Immature natural killer cell (primary cell): ENCODE measurements around the gene CACNA2D2. TPM values are rescaled to one million over a fixed set of nuclear protein-coding genes. Genes with fewer than 3 reads are reported as not detected.

Experiments used
- DNase-seq, 3 donors: peaks; one replicate each; pipeline ENCODE4 v3.0.0; 2022; ENCODE audit warnings: mixed read lengths in 1 of 3
- H3K27ac Mint-ChIP-seq, 6 donors: one replicate each; pipeline ENCODE4 v1.8.0; 2020; ENCODE audit warnings: mixed read lengths in 6 of 6, mild to moderate bottlenecking in 5 of 6, inconsistent platforms in 4 of 6, moderate library complexity in 3 of 6
- H3K27me3 Mint-ChIP-seq, 3 donors: one replicate each; pipeline ENCODE4 v1.8.0; 2020 to 2021; ENCODE audit warnings: low read depth in 3 of 3, mild to moderate bottlenecking in 3 of 3, mixed read lengths in 3 of 3, moderate library complexity in 3 of 3, inconsistent platforms in 1 of 3
- H3K36me3 Mint-ChIP-seq, 3 donors: one replicate each; pipeline ENCODE4 v1.8.0; 2020; ENCODE audit warnings: mixed read lengths in 3 of 3, inconsistent platforms in 2 of 3, mild to moderate bottlenecking in 2 of 3
- H3K4me1 Mint-ChIP-seq, 2 donors: one replicate each; pipeline ENCODE4 v1.8.0; 2020; ENCODE audit warnings: inconsistent platforms in 2 of 2, mild to moderate bottlenecking in 2 of 2, mixed read lengths in 2 of 2, moderate library complexity in 1 of 2
- H3K4me3 Mint-ChIP-seq, 5 donors: one replicate each; pipeline ENCODE4 v1.8.0; 2020; ENCODE audit warnings: mild to moderate bottlenecking in 5 of 5, mixed read lengths in 5 of 5, inconsistent platforms in 3 of 5, moderate library complexity in 3 of 5
- H3K9me3 Mint-ChIP-seq, 6 donors: one replicate each; pipeline ENCODE4 v1.8.0; 2020; ENCODE audit warnings: mild to moderate bottlenecking in 6 of 6, mixed read lengths in 6 of 6, inconsistent platforms in 4 of 6, moderate library complexity in 3 of 6
- polyA plus RNA-seq, 3 donors: library from polyadenylated mRNA; unstranded; fragments of 300-500 nt; fragmentation: Illumina TruSeq; gene quantifications; one replicate each; pipeline ENCODE4 v1.2.3, GENCODE V29; 2021

The CACNA2D2 gene
- polyA plus RNA-seq, 3 donors from 2014 or later = 1.5 to 6.0 (median 2.3) TPM

DNA sequence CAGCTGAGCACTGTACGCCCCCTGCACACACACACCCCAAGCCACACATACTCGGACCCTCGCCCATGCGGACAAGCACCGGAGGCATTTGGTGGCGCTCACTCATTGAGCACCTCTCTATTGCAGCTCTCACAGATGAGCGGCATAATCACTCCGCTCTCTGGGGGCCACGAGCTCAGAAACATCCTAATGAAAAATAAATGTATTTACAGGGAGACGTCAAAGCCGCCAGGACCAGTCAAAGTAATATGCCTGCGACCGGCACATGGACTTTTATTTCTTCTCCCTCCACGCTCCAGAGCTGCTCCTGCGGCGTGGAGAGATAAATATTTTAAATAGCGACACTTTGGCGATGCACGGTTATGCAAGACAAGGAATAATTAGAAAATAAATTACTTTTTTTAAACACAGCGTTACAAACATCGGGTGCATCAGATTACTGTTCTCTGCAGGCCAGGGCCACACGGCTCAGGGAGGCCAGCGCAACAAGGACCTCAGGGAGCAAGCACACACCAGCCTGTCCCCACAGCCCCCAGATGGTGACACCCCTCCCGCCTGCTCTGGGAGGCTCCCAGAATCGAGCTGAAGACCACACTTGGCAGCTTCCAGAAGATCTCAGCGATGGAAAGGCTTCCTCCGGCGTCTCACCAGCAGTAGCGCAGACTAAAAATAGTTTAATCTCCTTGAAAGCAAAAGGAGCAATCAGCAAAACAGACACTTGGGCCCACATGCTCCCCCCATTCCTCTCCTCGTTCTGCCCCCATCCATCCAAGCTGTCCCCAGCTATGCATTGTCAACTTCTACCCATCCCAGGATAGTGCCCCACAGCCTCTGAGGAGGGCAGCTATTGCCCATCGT lies 48.0 kb downstream of the CACNA2D2 start:
- Mint-ChIP-seq H3K36me3 (peaks cover 0 to 10% (median 0%) of the 10 kb centered on the region in 3 donors), H3K4me1 (peaks cover 20 to 26% of the 10 kb centered on the region in 2 donors), H3K27ac (peak overlapping the region in 3 of 6 donors; percentile 21 to 67 (median 67)), H3K27me3 (peaks cover 5 to 13% (median 9%) of the 10 kb centered on the region in 3 donors), H3K4me3 (no peak overlapping the region), H3K9me3 (peaks cover 0 to 2% (median 0%) of the 10 kb centered on the region in 6 donors)
- DNase-seq = no peak

DNA sequence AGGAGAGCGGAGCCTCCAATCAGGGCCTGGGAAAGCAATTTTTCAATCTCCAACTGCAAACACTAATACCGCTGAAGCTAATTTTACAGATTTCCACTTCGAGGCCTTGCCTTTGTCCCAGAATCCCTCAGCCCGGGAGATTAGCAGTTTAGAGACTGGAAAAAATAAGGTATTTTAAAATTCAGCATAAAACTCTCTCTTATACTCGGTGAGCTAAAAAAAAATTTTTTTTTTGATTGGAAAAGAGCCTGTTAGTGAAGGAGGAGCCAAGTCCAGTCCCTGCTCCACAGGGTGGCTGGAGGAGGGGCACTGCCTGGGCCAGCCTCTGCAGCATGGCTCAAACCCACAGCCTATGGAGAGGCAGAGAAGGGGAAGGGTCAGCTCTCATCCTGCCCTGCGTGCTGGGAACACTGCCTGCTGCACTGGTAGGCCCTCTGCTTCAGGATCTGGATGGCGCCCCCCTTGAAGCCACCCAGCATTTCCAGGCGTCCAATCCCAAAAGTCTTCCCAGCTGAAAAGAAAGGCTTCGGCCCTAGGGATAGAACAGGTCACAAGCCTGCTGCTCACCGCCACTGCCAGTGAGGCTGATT lies 48.9 kb downstream of the CACNA2D2 start:
- Mint-ChIP-seq H3K4me3 (no peak overlapping the region), H3K4me1 (peaks cover 28 to 34% of the 10 kb centered on the region in 2 donors), H3K9me3 (peaks cover 0 to 2% (median 0%) of the 10 kb centered on the region in 6 donors), H3K27me3 (peaks cover 11 to 19% (median 13%) of the 10 kb centered on the region in 3 donors), H3K36me3 (peaks cover 0 to 10% (median 0%) of the 10 kb centered on the region in 3 donors), H3K27ac (peak overlapping the region in 1 of 6 donors; percentile 67)
- DNase-seq = no peak

DNA sequence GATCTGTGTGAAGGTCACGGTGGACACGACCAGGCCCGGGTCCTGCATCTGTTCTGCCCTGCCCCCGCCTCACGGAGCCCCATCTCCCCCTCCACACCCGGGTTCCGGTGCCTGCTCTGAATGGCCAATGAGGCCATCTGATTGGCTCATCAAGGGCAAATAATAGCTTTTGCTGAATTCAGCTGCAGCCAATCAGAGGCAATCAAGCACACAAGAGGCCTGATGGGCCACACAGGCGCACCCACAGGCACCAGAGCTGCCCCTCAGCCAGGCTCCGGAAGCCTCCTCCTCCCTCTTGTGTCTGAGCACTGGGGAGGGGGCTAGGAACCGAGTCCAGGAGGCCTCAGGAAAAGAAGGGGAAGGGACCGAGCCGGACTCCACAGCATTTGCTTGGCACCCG lies 49.5 kb downstream of the CACNA2D2 start:
- Mint-ChIP-seq H3K27ac (peak overlapping the region in 1 of 6 donors; percentile 98), H3K27me3 (peaks cover 13 to 19% (median 15%) of the 10 kb centered on the region in 3 donors), H3K36me3 (peaks cover 0 to 7% (median 0%) of the 10 kb centered on the region in 3 donors), H3K4me1 (peaks cover 35 to 41% of the 10 kb centered on the region in 2 donors), H3K4me3 (no peak overlapping the region), H3K9me3 (peaks cover 0 to 2% (median 0%) of the 10 kb centered on the region in 6 donors)
- no peak for DNase-seq

DNA sequence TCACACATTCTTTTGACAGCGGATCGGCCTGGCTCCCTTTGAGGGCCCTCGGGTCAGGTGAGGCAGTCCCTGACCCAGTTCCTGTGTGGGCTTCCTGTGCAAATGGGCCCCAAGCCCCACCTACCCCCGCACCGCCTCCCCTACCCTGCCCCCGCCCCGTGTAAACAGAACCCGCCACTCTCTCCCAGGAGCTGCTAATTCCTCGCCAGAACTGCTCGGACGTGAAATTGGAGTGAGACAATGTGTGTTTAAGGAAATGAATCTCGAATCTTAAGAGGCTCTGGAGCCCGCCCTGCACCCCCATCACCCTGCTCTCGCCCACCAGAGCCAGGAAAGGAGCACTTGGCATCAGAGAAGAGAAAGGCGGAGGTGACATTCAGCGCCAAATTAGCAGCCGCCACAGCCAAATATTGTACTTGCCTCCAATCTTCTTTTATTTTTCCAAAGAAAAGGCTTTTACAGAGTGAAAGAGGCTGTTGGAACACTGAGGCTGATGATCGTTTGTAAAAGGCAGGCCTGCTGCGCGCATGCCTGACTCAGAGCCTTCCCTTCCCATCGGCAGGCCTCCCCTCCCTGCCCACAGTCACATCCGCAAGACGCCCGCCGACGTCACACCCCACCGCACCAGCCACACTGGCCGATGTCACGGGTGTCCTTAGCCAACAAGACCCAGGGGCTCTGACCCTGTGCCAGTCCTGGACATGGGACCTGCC lies 53.1 kb downstream of the CACNA2D2 start:
- peaks cover 0 to 7% (median 0%) of the 10 kb centered on the region in 3 donors for H3K36me3 Mint-ChIP-seq
- H3K4me1 Mint-ChIP-seq = peaks cover 69 to 75% of the 10 kb centered on the region in 2 donors
- peak; percentile 93 to 98 (median 95) for DNase-seq
- peak overlapping the region; percentile 85 to 93 (median 90) for H3K4me3 Mint-ChIP-seq
- peaks cover 0 to 2% (median 0%) of the 10 kb centered on the region in 6 donors for H3K9me3 Mint-ChIP-seq
- H3K27me3 Mint-ChIP-seq = peaks cover 15 to 16% (median 16%) of the 10 kb centered on the region in 3 donors
- peak overlapping the region; percentile 88 to 99 (median 98) for H3K27ac Mint-ChIP-seq

DNA sequence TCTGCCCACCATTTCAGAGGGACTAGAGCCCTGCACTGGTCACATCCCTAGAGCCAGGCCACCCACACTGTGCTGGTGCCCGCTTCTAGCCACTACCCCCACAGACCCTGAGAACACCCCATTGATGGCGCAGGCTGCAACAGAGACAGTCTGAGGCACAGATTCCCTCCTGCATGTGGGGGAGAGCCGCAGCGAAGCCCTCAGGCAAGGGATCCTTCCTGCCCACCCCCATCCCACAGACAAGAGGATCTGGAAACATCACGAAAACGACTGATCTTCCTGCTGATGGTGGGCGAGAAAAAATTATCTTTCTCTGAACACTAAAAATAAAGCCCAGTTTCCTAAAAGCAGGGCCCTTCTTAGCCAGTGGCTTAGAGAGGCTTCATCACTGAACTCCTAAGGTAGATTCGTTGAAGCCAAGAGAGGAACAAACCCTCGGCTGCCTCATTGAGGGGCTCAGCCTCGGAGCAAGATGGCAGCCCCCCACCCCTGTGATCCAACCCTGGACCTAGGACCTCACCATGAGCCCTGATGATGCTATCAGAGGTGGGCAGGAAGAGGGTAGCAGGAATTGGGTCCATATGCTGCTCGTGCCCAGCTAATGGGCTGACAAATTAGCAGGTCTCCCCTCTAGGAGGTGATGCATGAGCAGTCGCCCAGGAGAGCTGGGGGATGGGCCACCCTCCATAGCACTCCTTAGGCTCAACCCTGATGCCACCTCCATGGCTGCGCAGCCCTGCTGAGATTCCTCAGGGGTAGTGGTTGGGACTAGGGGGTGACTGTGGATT lies 54.5 kb downstream of the CACNA2D2 start:
- Mint-ChIP-seq H3K27me3 (peaks cover 15 to 16% (median 16%) of the 10 kb centered on the region in 3 donors), H3K4me3 (peak overlapping the region; percentile 85 to 93 (median 90))

DNA sequence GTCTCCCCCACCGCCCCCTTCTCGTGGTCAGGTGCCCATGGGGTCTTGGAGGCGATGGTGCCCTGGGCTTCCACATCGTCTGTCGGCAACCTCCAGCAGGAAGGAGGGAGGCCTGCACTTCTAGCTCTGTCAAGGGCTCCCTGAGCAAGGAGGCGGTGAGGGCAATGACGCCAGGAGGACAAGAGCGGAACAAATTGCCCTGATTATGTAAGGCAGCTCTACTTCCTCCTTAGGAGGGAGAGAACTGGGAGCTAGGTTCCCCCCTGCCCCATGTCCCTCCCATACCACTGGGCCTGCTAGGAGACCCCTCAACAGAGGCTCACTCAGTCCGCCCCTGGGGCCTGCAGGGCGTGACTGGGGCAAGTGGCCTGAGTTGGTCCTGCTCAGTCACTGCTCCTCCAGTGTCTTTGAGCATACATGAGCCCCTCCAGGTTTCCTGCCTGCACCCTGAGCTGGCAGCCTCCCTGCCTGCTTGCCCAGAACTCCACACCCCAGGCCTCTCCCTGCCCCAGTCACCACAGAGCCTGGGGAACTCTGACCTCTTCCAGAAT lies 56.1 kb downstream of the CACNA2D2 start:
- peaks cover 11 to 15% (median 14%) of the 10 kb centered on the region in 3 donors for H3K27me3 Mint-ChIP-seq
- DNase-seq = no peak
- peaks cover 0 to 2% (median 0%) of the 10 kb centered on the region in 6 donors for H3K9me3 Mint-ChIP-seq
- peak overlapping the region in 1 of 5 donors; percentile 18 for H3K4me3 Mint-ChIP-seq
- H3K36me3 Mint-ChIP-seq = peaks cover 0 to 2% (median 0%) of the 10 kb centered on the region in 3 donors
- H3K4me1 Mint-ChIP-seq = peaks cover 76 to 83% of the 10 kb centered on the region in 2 donors
- H3K27ac Mint-ChIP-seq = peak overlapping the region in 5 of 6 donors; percentile 59 to 99 (median 98)

More for the DNA sequence above, 54.5 kb downstream of the CACNA2D2 start:
- no peak for DNase-seq
- Mint-ChIP-seq H3K9me3 (peaks cover 0 to 2% (median 0%) of the 10 kb centered on the region in 6 donors), H3K27ac (peak overlapping the region; percentile 88 to 99 (median 98)), H3K36me3 (peaks cover 0 to 7% (median 0%) of the 10 kb centered on the region in 3 donors), H3K4me1 (peaks cover 81 to 86% of the 10 kb centered on the region in 2 donors)

DNA sequence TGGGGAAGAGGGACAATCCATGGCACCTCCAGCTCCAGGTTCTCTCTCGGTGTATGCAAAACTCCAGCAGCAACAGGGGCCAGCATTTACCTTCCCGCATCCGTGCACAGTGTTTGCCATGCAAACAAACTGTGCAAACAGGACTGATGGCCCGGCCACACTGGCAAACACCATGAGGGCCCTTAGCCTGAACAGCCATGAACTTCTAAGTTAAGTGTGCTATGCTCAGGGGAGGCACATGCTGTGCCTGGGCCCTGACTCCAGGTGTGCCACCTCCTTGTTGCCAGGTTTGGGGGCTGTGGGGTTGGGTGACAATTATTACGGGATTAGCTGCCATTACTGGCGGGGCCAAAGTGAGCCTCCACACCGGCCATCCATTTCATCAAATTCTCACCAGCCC lies 57.5 kb downstream of the CACNA2D2 start:
- Mint-ChIP-seq H3K9me3 (peaks cover 0 to 2% (median 0%) of the 10 kb centered on the region in 6 donors), H3K4me3 (no peak overlapping the region), H3K36me3 (no peaks in the 10 kb centered on the region), H3K27ac (peak overlapping the region in 2 of 6 donors; percentile 40 to 57), H3K27me3 (peaks cover 11 to 15% (median 12%) of the 10 kb centered on the region in 3 donors), H3K4me1 (peaks cover 72 to 77% of the 10 kb centered on the region in 2 donors)
- DNase-seq = no peak

DNA sequence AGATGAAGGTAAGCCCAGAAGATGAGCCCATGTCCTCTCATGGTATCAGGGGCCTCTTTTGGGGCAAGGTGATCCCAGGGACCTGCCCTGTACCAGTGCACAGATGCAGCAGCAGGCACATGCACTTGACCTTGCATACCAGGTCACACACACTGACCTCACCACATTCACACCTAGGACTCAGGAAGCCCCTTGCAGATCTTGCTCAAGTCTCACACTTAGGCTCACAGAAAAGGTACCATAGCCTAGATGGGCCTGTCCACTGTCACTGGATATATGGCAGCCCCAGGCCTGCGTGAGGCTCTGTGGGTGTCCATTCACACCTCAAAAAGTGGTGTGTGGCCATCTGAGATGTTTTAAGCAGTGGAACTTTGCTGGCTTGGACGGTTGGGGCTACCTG lies 58.7 kb downstream of the CACNA2D2 start:
- DNase-seq = peak in 2 of 3 donors; percentile 27 to 35
- H3K27me3 Mint-ChIP-seq = peaks cover 0 to 5% (median 4%) of the 10 kb centered on the region in 3 donors
- H3K27ac Mint-ChIP-seq = peak overlapping the region; percentile 56 to 91 (median 70)
- peaks cover 61 to 65% of the 10 kb centered on the region in 2 donors for H3K4me1 Mint-ChIP-seq
- H3K4me3 Mint-ChIP-seq = peak overlapping the region in 3 of 5 donors; percentile 42 to 58 (median 54)
- H3K36me3 Mint-ChIP-seq = no peaks in the 10 kb centered on the region
- H3K9me3 Mint-ChIP-seq = no peaks in the 10 kb centered on the region

DNA sequence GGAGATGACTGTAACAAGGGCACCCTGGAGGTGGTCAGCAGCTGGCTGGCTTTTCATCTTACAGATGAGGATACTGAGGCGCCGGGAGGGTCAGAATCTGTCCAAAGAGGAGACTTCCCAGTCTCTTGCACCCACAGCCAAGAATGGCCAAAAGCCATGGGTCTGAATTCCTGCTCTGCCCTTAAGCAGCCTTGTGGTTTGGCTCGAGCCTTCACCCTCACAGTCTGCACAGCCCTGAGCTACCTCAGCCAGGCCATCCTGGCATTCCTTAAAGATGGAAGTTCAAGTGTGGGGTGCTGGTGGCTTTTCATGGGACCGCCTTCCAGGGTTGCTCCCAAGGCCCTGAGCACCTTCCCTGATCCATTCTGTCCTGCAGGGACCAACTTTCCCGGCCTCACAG lies 59.2 kb downstream of the CACNA2D2 start:
- no peak for DNase-seq
- H3K9me3 Mint-ChIP-seq = no peaks in the 10 kb centered on the region
- peak overlapping the region in 2 of 5 donors; percentile 42 to 58 for H3K4me3 Mint-ChIP-seq
- peaks cover under 1 to 5% (median 1%) of the 10 kb centered on the region in 3 donors for H3K27me3 Mint-ChIP-seq
- H3K27ac Mint-ChIP-seq = peak overlapping the region; percentile 8 to 91 (median 70)
- no peaks in the 10 kb centered on the region for H3K36me3 Mint-ChIP-seq
- peaks cover 55 to 60% of the 10 kb centered on the region in 2 donors for H3K4me1 Mint-ChIP-seq

DNA sequence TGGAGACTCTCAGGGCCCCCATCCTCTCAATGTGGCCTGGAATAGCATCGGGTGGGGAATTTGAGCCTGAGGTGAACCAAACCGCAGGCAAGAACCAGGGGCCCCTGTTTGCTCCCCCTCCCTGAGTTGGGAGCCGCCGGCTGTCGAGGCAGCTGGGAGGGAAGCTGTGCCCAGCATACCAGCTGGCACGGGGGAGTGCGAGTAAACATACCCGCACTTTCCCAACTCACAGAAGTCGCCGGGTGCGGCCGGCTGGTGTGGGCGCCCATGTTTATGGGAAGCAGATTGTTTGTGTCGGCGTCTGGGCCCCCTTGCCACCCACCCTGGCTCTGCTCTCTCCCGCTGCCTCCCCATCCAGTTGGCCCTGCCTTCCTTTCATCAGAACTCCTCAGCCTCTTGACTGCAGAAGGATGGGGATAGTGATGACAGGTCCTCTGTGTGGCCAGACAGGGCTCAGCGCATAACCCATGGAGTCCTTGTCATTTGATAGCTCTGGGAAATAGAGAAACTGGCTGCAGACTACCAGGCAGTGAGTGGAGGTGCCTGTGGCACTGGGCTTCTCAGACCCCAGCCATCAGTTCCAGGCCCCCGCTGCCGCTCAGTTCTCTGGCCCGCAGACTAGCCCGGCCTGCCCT lies 60.4 kb downstream of the CACNA2D2 start:
- no peaks in the 10 kb centered on the region for H3K9me3 Mint-ChIP-seq

DNA sequence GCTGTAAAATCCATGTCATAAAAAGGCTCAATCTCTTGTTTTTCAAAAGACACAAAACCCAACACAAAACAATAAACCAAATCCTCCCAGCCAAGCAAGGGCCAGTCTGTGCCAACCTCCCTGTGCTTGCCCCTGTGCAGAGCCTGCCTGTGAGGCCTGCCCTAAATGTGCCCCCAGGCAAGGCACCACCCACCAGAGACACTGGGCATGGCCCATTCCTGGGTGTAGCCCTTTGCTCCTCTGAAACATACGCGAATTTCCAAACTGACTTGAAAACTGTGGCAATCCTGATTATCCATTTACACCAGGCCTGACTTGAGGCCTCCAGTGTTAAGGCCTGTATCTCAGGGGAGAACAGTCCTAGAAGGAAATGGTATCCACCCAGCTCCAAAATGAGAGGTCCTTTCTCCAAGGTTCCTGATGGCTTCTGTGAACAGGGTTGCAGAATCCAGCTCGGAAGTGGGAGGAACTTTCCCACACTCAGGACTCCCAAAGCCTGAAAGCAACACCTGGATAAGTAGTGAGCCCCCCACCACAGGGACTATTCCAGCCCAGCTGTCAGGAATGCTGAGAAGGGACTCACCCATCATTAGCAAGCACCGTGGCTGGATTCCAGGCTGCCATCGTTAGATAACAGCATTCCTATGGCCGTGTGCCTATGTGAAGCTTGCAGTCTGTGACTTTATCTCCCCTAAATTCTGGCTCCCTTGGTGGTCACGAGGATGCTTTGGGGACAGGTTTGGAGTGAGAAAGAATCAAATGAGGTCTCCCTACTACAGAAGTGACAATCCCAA lies 61.8 kb downstream of the CACNA2D2 start:
- Mint-ChIP-seq H3K4me1 (peaks cover 38 to 49% of the 10 kb centered on the region in 2 donors), H3K27me3 (peaks cover 0 to 2% (median 1%) of the 10 kb centered on the region in 3 donors), H3K4me3 (no peak overlapping the region), H3K9me3 (no peaks in the 10 kb centered on the region), H3K36me3 (no peaks in the 10 kb centered on the region), H3K27ac (peak overlapping the region in 5 of 6 donors; percentile 13 to 76 (median 64))
- DNase-seq = no peak

More for the DNA sequence above, 60.4 kb downstream of the CACNA2D2 start:
- H3K4me1 Mint-ChIP-seq = peaks cover 44 to 53% of the 10 kb centered on the region in 2 donors
- no peaks in the 10 kb centered on the region for H3K36me3 Mint-ChIP-seq
- H3K27me3 Mint-ChIP-seq = peaks cover 0 to 5% (median 1%) of the 10 kb centered on the region in 3 donors
- H3K4me3 Mint-ChIP-seq = no peak overlapping the region
- DNase-seq = no peak
- H3K27ac Mint-ChIP-seq = peak overlapping the region in 2 of 6 donors; percentile 26 to 76
